H1 (cell line): ENCODE data around the gene SLIT3. TPM values are rescaled to one million over a fixed set of nuclear protein-coding genes. Genes with fewer than 3 reads are reported as not detected.
"Not testable (repeated sequence)": the region's sequence is repeated elsewhere in the genome, so short reads cannot be mapped to it uniquely, and the experiment has no call there.

Source experiments
- CTCF ChIA-PET: fragments of 300-600 bp; sonication (Branson Sonifier 250); formaldehyde crosslinking; loops from one replicate; lab custom pipeline; 2021; ENCODE audit not compliant: partially characterized antibody; lab: Charles Lee
- POLR2A ChIA-PET: fragments of 300-600 bp; sonication (Branson Sonifier 250); formaldehyde crosslinking; loops from one replicate; lab custom pipeline; 2021; ENCODE audit warnings: inconsistent platforms; ENCODE audit not compliant: partially characterized antibody; lab: Charles Lee
- DNase-seq, 2 experiments: peaks; one replicate each; pipeline versions ENCODE4 v3.0.0 to v3.0.0-alpha.2; 2010 to 2022; ENCODE audit warnings: low spot score in 2 of 2, low read depth in 1 of 2, mixed read lengths in 1 of 2
- FAIRE-seq: peaks from 2 replicates; lab custom pipeline; 2011; peaks lifted over from hg19 to GRCh38; lab: Jason Lieb, UNC
- H2AFZ ChIP-seq: 2 replicates; pipeline ENCODE4 v1.8.1; 2012; ENCODE audit warnings: low read length, inconsistent platforms
- H2AK5ac ChIP-seq: 2 replicates; pipeline ENCODE4 v1.6.1; 2013; ENCODE audit warnings: low read depth, low read length
- H2BK120ac ChIP-seq: replicated peaks from 2 replicates; pipeline ENCODE3; 2013; ENCODE audit warnings: low read depth, low read length, inconsistent platforms
- H2BK12ac ChIP-seq: 2 replicates; pipeline ENCODE4 v1.6.1; 2013; ENCODE audit warnings: low read depth, low read length
- H2BK15ac ChIP-seq: 2 replicates; pipeline ENCODE4 v1.6.1; 2013; ENCODE audit warnings: low read length
- H2BK20ac ChIP-seq: 2 replicates; pipeline ENCODE4 v1.6.1; 2013; ENCODE audit warnings: low read length
- H2BK5ac ChIP-seq: 2 replicates; pipeline ENCODE4 v1.6.1; 2013; ENCODE audit warnings: low read depth, low read length
- H3K14ac ChIP-seq: 2 replicates; pipeline ENCODE4 v1.6.1; 2013; ENCODE audit warnings: inconsistent platforms; ENCODE audit not compliant: insufficient read length
- H3K18ac ChIP-seq: 2 replicates; pipeline ENCODE4 v1.6.1; 2013; ENCODE audit warnings: low read length; ENCODE audit errors: extremely low read depth
- H3K23ac ChIP-seq: 2 replicates; pipeline ENCODE4 v1.6.1; 2013; ENCODE audit warnings: inconsistent platforms; ENCODE audit not compliant: insufficient read length
- H3K23me2 ChIP-seq: 2 replicates; pipeline ENCODE4 v1.6.1; 2013; ENCODE audit warnings: low read depth, low read length
- H3K27ac ChIP-seq: 2 replicates; pipeline ENCODE4 v1.6.1; 2011; ENCODE audit warnings: low read depth, low read length, inconsistent platforms
- H3K27me3 ChIP-seq, 4 experiments: replicated peaks in 1 of 4; 1 replicate in 1 of 4; 2 replicates in 3 of 4; pipeline versions ENCODE4 v1.6.1 to v1.8.1; 2011 to 2013; ENCODE audit warnings: low read length in 3 of 4, mild to moderate bottlenecking in 3 of 4, inconsistent platforms in 2 of 4, mixed read lengths in 2 of 4, moderate library complexity in 1 of 4; ENCODE audit not compliant: control insufficient read depth in 3 of 4, insufficient read depth in 3 of 4; ENCODE audit errors: extremely low read depth in 1 of 4
- H3K36me3 ChIP-seq, 4 experiments: 2 replicates each; pipeline versions ENCODE4 v1.6.1 to v1.8.1; 2011 to 2013; ENCODE audit warnings: mild to moderate bottlenecking in 4 of 4, low read length in 3 of 4, moderate library complexity in 2 of 4, control low read depth in 1 of 4, inconsistent platforms in 1 of 4; ENCODE audit not compliant: insufficient read depth in 4 of 4, control insufficient read depth in 2 of 4
- H3K4ac ChIP-seq: replicated peaks from 2 replicates; pipeline ENCODE3; 2013; ENCODE audit warnings: low read length, low read depth, mixed read lengths, inconsistent platforms; ENCODE audit not compliant: insufficient read length
- H3K4me1 ChIP-seq, 4 experiments: replicated peaks in 1 of 4; 1 replicate in 1 of 4; 2 replicates in 3 of 4; pipeline versions ENCODE4 v1.6.1 to v1.8.1; 2011 to 2013; ENCODE audit warnings: low read length in 3 of 4, inconsistent platforms in 2 of 4, mixed read lengths in 1 of 4; ENCODE audit not compliant: insufficient read depth in 4 of 4, control insufficient read depth in 3 of 4
- H3K4me2 ChIP-seq, 2 experiments: 2 replicates each; pipeline versions ENCODE4 v1.6.1 to v1.8.1; 2011 to 2013; ENCODE audit warnings: low read depth in 2 of 2, low read length in 2 of 2, control low read depth in 1 of 2, inconsistent platforms in 1 of 2, mild to moderate bottlenecking in 1 of 2; ENCODE audit not compliant: insufficient read depth in 1 of 2
- H3K4me3 ChIP-seq, 4 experiments: fragments of 200-600, 300-600 bp in 1 of 4; sonication (generic), shearing (Covaris generic), sonication (Bioruptor Twin) in 1 of 4; 2 replicates each; pipeline versions ENCODE4 v1.5.1 to v1.8.1; 2011 to 2016; ENCODE audit warnings: low read length in 4 of 4, low read depth in 3 of 4, control low read depth in 2 of 4, inconsistent platforms in 2 of 4, mild to moderate bottlenecking in 2 of 4, mixed read lengths in 1 of 4, moderate library complexity in 1 of 4; ENCODE audit not compliant: insufficient read depth in 2 of 4; ENCODE audit errors: extremely low read depth in 1 of 4
- H3K56ac ChIP-seq: replicated peaks from 2 replicates; pipeline ENCODE3; 2013; ENCODE audit warnings: low read depth, mild to moderate bottlenecking, mixed read lengths, low read length, inconsistent platforms; ENCODE audit not compliant: insufficient read length
- H3K79me1 ChIP-seq: 2 replicates; pipeline ENCODE4 v1.6.1; 2013; ENCODE audit warnings: low read depth, low read length, control low read depth
- H3K79me2 ChIP-seq, 2 experiments: 2 replicates each; pipeline versions ENCODE4 v1.6.1 to v1.8.1; 2012 to 2013; ENCODE audit warnings: low read length in 2 of 2, mild to moderate bottlenecking in 2 of 2, inconsistent platforms in 1 of 2; ENCODE audit not compliant: insufficient read depth in 2 of 2, control insufficient read depth in 1 of 2
- H3K9ac ChIP-seq, 4 experiments: replicated peaks in 1 of 4; 1 replicate in 1 of 4; 2 replicates in 3 of 4; pipeline versions ENCODE4 v1.6.1 to v1.8.1; 2011 to 2013; ENCODE audit warnings: low read depth in 3 of 4, low read length in 3 of 4, control low read depth in 2 of 4, mild to moderate bottlenecking in 2 of 4, moderate library complexity in 2 of 4, inconsistent platforms in 1 of 4; ENCODE audit errors: extremely low read depth in 1 of 4
- H3K9me3 ChIP-seq, 2 experiments: 2 replicates each; pipeline versions ENCODE4 v1.6.1 to v1.8.1; 2012 to 2013; ENCODE audit warnings: mild to moderate bottlenecking in 2 of 2, moderate library complexity in 2 of 2, control low read depth in 1 of 2, inconsistent platforms in 1 of 2, low read depth in 1 of 2, low read length in 1 of 2, mixed read lengths in 1 of 2; ENCODE audit not compliant: insufficient read depth in 2 of 2
- H4K20me1 ChIP-seq, 2 experiments: replicated peaks in 1 of 2; 2 replicates each; pipeline versions ENCODE3 to v1.8.1; 2011 to 2013; ENCODE audit warnings: inconsistent platforms in 2 of 2, low read length in 2 of 2, mild to moderate bottlenecking in 1 of 2; ENCODE audit not compliant: insufficient read depth in 2 of 2, control insufficient read depth in 1 of 2
- H4K5ac ChIP-seq: 2 replicates; pipeline ENCODE4 v1.6.1; 2013; ENCODE audit warnings: low read length, low read depth, mixed read lengths, inconsistent platforms; ENCODE audit not compliant: insufficient read length
- H4K8ac ChIP-seq: 2 replicates; pipeline ENCODE4 v1.8.0; 2013; ENCODE audit warnings: mild to moderate bottlenecking, moderate library complexity, low read length, inconsistent platforms; ENCODE audit not compliant: insufficient read depth; ENCODE audit errors: extremely low read depth
- H4K91ac ChIP-seq: replicated peaks from 2 replicates; pipeline ENCODE3; 2013; ENCODE audit warnings: low read length, mixed read lengths, inconsistent platforms; ENCODE audit not compliant: insufficient read length
- WGBS, 2 experiments: shearing (Covaris generic) in 1 of 2; methylation state at CpG; one replicate each; pipeline versions ENCODE4 v1.1.6 to v1.1.7; 2013 to 2015; ENCODE audit warnings: low lambda C conversion rate in 2 of 2, mixed read lengths in 2 of 2, inconsistent platforms in 1 of 2, low coverage in 1 of 2, missing lambda C conversion rate in 1 of 2; ENCODE audit not compliant: insufficient replicate concordance in 2 of 2, insufficient coverage in 1 of 2, insufficient read length in 1 of 2; ENCODE audit errors: extremely low coverage in 1 of 2, missing lambda C conversion rate in 1 of 2; 5-methylcytosine and 5-hydroxymethylcytosine counted together
- polyA plus RNA-seq, 7 experiments: library from polyadenylated mRNA; depleted of rRNA in 3 of 7; stranded (reverse) in 5 of 7; unstranded in 2 of 7; fragments of >200 nt in 5 of 7; fragments of 200-250 nt in 2 of 7; gene quantifications; 1 replicate in 5 of 7; 2 replicates in 1 of 7; 4 replicates in 1 of 7; pipeline versions ENCODE4 v1.2.1 to v1.2.3, GENCODE V29; 2011 to 2013; ENCODE audit warnings: missing spikeins in 2 of 7, mixed read lengths in 2 of 7
- total RNA-seq: library from RNA; stranded (reverse); fragmentation: NEBNext Ultra II Directional; extraction: Animal tissue kit (Norgen Biotek cat#: 25700); gene quantifications from 2 replicates; pipeline ENCODE4 v1.2.1, GENCODE V29; 2021

The SLIT3 gene
- total and polyA plus RNA-seq, 2 of the 8 experiments (the other 6 are each of a cell fraction or from before 2014, with no cell fraction given): 1.1 to 1.2 TPM

- H3K9ac ChIP-seq, H3K36me3 ChIP-seq, H3K18ac ChIP-seq, H2AFZ ChIP-seq, H2BK120ac ChIP-seq, H3K4me2 ChIP-seq, DNase-seq, H3K9me3 ChIP-seq, H2AK5ac ChIP-seq, H3K23ac ChIP-seq, H3K4me3 ChIP-seq, H3K27ac ChIP-seq, H4K8ac ChIP-seq, H3K4me1 ChIP-seq, H2BK5ac ChIP-seq, H2BK20ac ChIP-seq, H2BK15ac ChIP-seq, H3K79me1 ChIP-seq, H4K20me1 ChIP-seq, FAIRE-seq, H3K4ac ChIP-seq, H3K27me3 ChIP-seq, POLR2A ChIA-PET, H2BK12ac ChIP-seq, H3K14ac ChIP-seq, H4K5ac ChIP-seq, H3K79me2 ChIP-seq: not testable (repeated sequence)
- Histone ChIP-seq H4K91ac (peak overlapping the region; percentile 55), H3K56ac (peak overlapping the region; percentile 99), H3K23me2 (peaks cover 10% of the 10 kb centered on the region; the same call in 1 of the 2 replicates)
- CTCF ChIA-PET: interaction anchor here (0.7 to 2.2 kb wide), 8 partner anchors 11 to 562 kb away, joined by 3 to 12 read pairs (median 6); no protein-coding TSS in a partner anchor
- WGBS, 2 experiments: 70% methylated on average over 6 of the region's 10 CpGs; no CpG with 5 or more reads in 1 of the 2 experiments
Measured at GRCh38 chr5:168746126-168746892, 554.6 kb downstream of the SLIT3 start.
